Effector memory CD8-positive, alpha-beta T cell (primary cell): ENCODE results near the gene SPINK9.
A peak's percentile ranks its signal among the peaks of the same experiment; 100 is the strongest.

Experiments used
- ATAC-seq: fragments of 150-1000 bp; cut with Tn5 transposase; replicated peaks from 2 replicates; pipeline ENCODE4 v1.10.0; 2021; ENCODE audit warnings: mild to moderate bottlenecking, moderate library complexity
- DNase-seq, 3 experiments: peaks; one replicate each; pipeline ENCODE4 v3.0.0; 2021
- H3K27ac Mint-ChIP-seq, 2 donors: one replicate each; pipeline ENCODE4 v1.8.0; 2022; ENCODE audit warnings: mild to moderate bottlenecking in 2 of 2, mixed read lengths in 2 of 2, moderate library complexity in 2 of 2
- H3K27me3 Mint-ChIP-seq, 2 donors: one replicate each; pipeline ENCODE4 v1.8.0; 2022; ENCODE audit warnings: mixed read lengths in 2 of 2
- H3K36me3 Mint-ChIP-seq: one replicate; pipeline ENCODE4 v1.8.0; 2022; ENCODE audit warnings: mild to moderate bottlenecking, moderate library complexity, mixed read lengths; ENCODE audit not compliant: insufficient read depth
- H3K4me1 Mint-ChIP-seq, 2 donors: one replicate each; pipeline ENCODE4 v1.8.0; 2022; ENCODE audit warnings: low read depth in 2 of 2, mixed read lengths in 2 of 2
- H3K4me3 Mint-ChIP-seq, 2 donors: one replicate each; pipeline ENCODE4 v1.8.0; 2022; ENCODE audit warnings: mild to moderate bottlenecking in 2 of 2, mixed read lengths in 2 of 2, moderate library complexity in 2 of 2
- H3K9me3 Mint-ChIP-seq, 2 donors: one replicate each; pipeline ENCODE4 v1.8.0; 2022; ENCODE audit warnings: mixed read lengths in 2 of 2

SPINK9 gene

GRCh38 chr5:148336704-148337435 lies 1.5 kb downstream of the SPINK9 start:
- DNase-seq, result no peak
- peaks cover 4 to 18% of the 10 kb centered on the region in 2 donors for H3K27me3 Mint-ChIP-seq
- no peaks in the 10 kb centered on the region for H3K4me1 Mint-ChIP-seq
- H3K27ac Mint-ChIP-seq, result no peak overlapping the region
- no peaks in the 10 kb centered on the region for H3K36me3 Mint-ChIP-seq
- no peaks in the 10 kb centered on the region for H3K9me3 Mint-ChIP-seq
- ATAC-seq, result no peak
- H3K4me3 Mint-ChIP-seq, result no peak overlapping the region

- Mint-ChIP-seq H3K36me3 (no peaks in the 10 kb centered on the region), H3K27me3 (peaks cover 0 to 9% of the 10 kb centered on the region in 2 donors), H3K4me1 (no peaks in the 10 kb centered on the region), H3K4me3 (no peak overlapping the region), H3K9me3 (no peaks in the 10 kb centered on the region), H3K27ac (no peak overlapping the region)
- no peak for DNase-seq
- no peak for ATAC-seq
These were observed 7.1 kb downstream of the SPINK9 start for GRCh38 chr5:148342371-148343045.

- Mint-ChIP-seq H3K27ac (no peak overlapping the region), H3K4me3 (no peak overlapping the region), H3K4me1 (no peaks in the 10 kb centered on the region), H3K36me3 (no peaks in the 10 kb centered on the region), H3K27me3 (peaks cover 0 to 13% of the 10 kb centered on the region in 2 donors), H3K9me3 (no peaks in the 10 kb centered on the region)
- no peak for ATAC-seq
- no peak for DNase-seq
These were observed 7.7 kb downstream of the SPINK9 start for GRCh38 chr5:148343046-148343407.

GRCh38 chr5:148343603-148344487 lies 8.5 kb downstream of the SPINK9 start:
- H3K27me3 Mint-ChIP-seq, result peaks cover 0 to 17% of the 10 kb centered on the region in 2 donors
- no peak for ATAC-seq

GRCh38 chr5:148347706-148348105 lies 12.3 kb downstream of the SPINK9 start:
- ATAC-seq, result no peak
- no peak for DNase-seq
- no peaks in the 10 kb centered on the region for H3K9me3 Mint-ChIP-seq
- no peak overlapping the region for H3K27ac Mint-ChIP-seq
- H3K4me1 Mint-ChIP-seq, result no peaks in the 10 kb centered on the region
- no peaks in the 10 kb centered on the region for H3K36me3 Mint-ChIP-seq
- peaks cover 0 to 17% of the 10 kb centered on the region in 2 donors for H3K27me3 Mint-ChIP-seq
- no peak overlapping the region for H3K4me3 Mint-ChIP-seq

More at GRCh38 chr5:148343603-148344487, 8.5 kb downstream of the SPINK9 start:
- Mint-ChIP-seq H3K9me3 (no peaks in the 10 kb centered on the region), H3K36me3 (no peaks in the 10 kb centered on the region), H3K4me3 (no peak overlapping the region), H3K27ac (no peak overlapping the region), H3K4me1 (no peaks in the 10 kb centered on the region)
- no peak for DNase-seq

GRCh38 chr5:148352696-148353095 lies 17.3 kb downstream of the SPINK9 start:
- Mint-ChIP-seq H3K27ac (no peak overlapping the region), H3K27me3 (peaks cover 0 to 8% of the 10 kb centered on the region in 2 donors), H3K4me1 (no peaks in the 10 kb centered on the region), H3K4me3 (no peak overlapping the region), H3K9me3 (no peaks in the 10 kb centered on the region), H3K36me3 (no peaks in the 10 kb centered on the region)
- DNase-seq (no peak), ATAC-seq (no peak)

- no peak for ATAC-seq
- H3K27me3 Mint-ChIP-seq, result no peaks in the 10 kb centered on the region
- H3K9me3 Mint-ChIP-seq, result no peaks in the 10 kb centered on the region
- H3K27ac Mint-ChIP-seq, result no peak overlapping the region
- H3K4me1 Mint-ChIP-seq, result no peaks in the 10 kb centered on the region
- H3K36me3 Mint-ChIP-seq, result no peaks in the 10 kb centered on the region
- no peak for DNase-seq
- no peak overlapping the region for H3K4me3 Mint-ChIP-seq
These were observed 18.3 kb downstream of the SPINK9 start for GRCh38 chr5:148353634-148354033.

- DNase-seq, result no peak
- Mint-ChIP-seq H3K4me3 (no peak overlapping the region), H3K4me1 (no peaks in the 10 kb centered on the region), H3K9me3 (no peaks in the 10 kb centered on the region), H3K36me3 (no peaks in the 10 kb centered on the region), H3K27ac (no peak overlapping the region), H3K27me3 (peaks cover 12 to 16% of the 10 kb centered on the region in 2 donors)
- no peak for ATAC-seq
These were observed 29.0 kb downstream of the SPINK9 start for GRCh38 chr5:148364343-148364742.

- no peaks in the 10 kb centered on the region for H3K9me3 Mint-ChIP-seq
- no peak overlapping the region for H3K4me3 Mint-ChIP-seq
- no peaks in the 10 kb centered on the region for H3K4me1 Mint-ChIP-seq
- H3K27me3 Mint-ChIP-seq, result peaks cover 12 to 16% of the 10 kb centered on the region in 2 donors
- DNase-seq, result no peak
- no peaks in the 10 kb centered on the region for H3K36me3 Mint-ChIP-seq
- no peak overlapping the region for H3K27ac Mint-ChIP-seq
- ATAC-seq, result no peak
These were observed 32.9 kb downstream of the SPINK9 start for GRCh38 chr5:148368299-148368698.

GRCh38 chr5:148372166-148372725 lies 36.9 kb downstream of the SPINK9 start:
- no peak for ATAC-seq
- DNase-seq, result no peak

GRCh38 chr5:148372893-148373292 lies 37.5 kb downstream of the SPINK9 start:
- DNase-seq, result no peak
- Mint-ChIP-seq H3K27me3 (peaks cover 0 to 5% of the 10 kb centered on the region in 2 donors), H3K36me3 (no peaks in the 10 kb centered on the region), H3K4me1 (no peaks in the 10 kb centered on the region), H3K27ac (no peak overlapping the region), H3K9me3 (no peaks in the 10 kb centered on the region), H3K4me3 (no peak overlapping the region)
- ATAC-seq, result no peak

More at GRCh38 chr5:148372166-148372725, 36.9 kb downstream of the SPINK9 start:
- no peaks in the 10 kb centered on the region for H3K4me1 Mint-ChIP-seq
- H3K4me3 Mint-ChIP-seq, result no peak overlapping the region
- H3K36me3 Mint-ChIP-seq, result no peaks in the 10 kb centered on the region
- no peak overlapping the region for H3K27ac Mint-ChIP-seq
- H3K27me3 Mint-ChIP-seq, result peaks cover 5 to 11% of the 10 kb centered on the region in 2 donors
- H3K9me3 Mint-ChIP-seq, result no peaks in the 10 kb centered on the region

- Mint-ChIP-seq H3K9me3 (no peaks in the 10 kb centered on the region), H3K4me3 (no peak overlapping the region)
- ATAC-seq, result peak; percentile 31
These were observed 39.5 kb downstream of the SPINK9 start for GRCh38 chr5:148374690-148375360.

GRCh38 chr5:148376198-148376597 lies 40.8 kb downstream of the SPINK9 start:
- no peak for DNase-seq
- no peaks in the 10 kb centered on the region for H3K36me3 Mint-ChIP-seq

More at GRCh38 chr5:148374690-148375360, 39.5 kb downstream of the SPINK9 start:
- Mint-ChIP-seq H3K27me3 (no peaks in the 10 kb centered on the region), H3K4me1 (no peaks in the 10 kb centered on the region), H3K36me3 (no peaks in the 10 kb centered on the region), H3K27ac (no peak overlapping the region)
- DNase-seq, result no peak

More at GRCh38 chr5:148376198-148376597, 40.8 kb downstream of the SPINK9 start:
- Mint-ChIP-seq H3K27me3 (no peaks in the 10 kb centered on the region), H3K9me3 (no peaks in the 10 kb centered on the region), H3K27ac (no peak overlapping the region), H3K4me3 (no peak overlapping the region), H3K4me1 (no peaks in the 10 kb centered on the region)
- no peak for ATAC-seq
